ENCODE data around the gene RAB25. TPM values are rescaled to one million over a fixed set of nuclear protein-coding genes. Genes with fewer than 3 reads are reported as not detected.

The RAB25 gene
- total and polyA plus RNA-seq, 2 of the 13 experiments (the other 11 are each of a cell fraction or from before 2014, with no cell fraction given) = 0.20 to 0.22 TPM

GRCh38 chr1:156020293-156021092, 40.5 kb upstream of the RAB25 start, which contains the start of gene SSR2 (continued):
- TF ChIP-seq ATF1 (CRISPR knock-in tag; IDR thresholded peaks at IDR 0.05) = peak; percentile 67
- no peak for TF ChIP-seq PCBP1 (IDR thresholded peaks at IDR 0.05; ENCODE audit: borderline replicate concordance, low read depth, low read length)
- TF ChIP-seq MYC (CRISPR knock-in tag; IDR thresholded peaks at IDR 0.05; ENCODE audit: borderline replicate concordance) = peak; percentile 54; the same call in 1 of the 2 replicates
- TF ChIP-seq, protein P1, sequence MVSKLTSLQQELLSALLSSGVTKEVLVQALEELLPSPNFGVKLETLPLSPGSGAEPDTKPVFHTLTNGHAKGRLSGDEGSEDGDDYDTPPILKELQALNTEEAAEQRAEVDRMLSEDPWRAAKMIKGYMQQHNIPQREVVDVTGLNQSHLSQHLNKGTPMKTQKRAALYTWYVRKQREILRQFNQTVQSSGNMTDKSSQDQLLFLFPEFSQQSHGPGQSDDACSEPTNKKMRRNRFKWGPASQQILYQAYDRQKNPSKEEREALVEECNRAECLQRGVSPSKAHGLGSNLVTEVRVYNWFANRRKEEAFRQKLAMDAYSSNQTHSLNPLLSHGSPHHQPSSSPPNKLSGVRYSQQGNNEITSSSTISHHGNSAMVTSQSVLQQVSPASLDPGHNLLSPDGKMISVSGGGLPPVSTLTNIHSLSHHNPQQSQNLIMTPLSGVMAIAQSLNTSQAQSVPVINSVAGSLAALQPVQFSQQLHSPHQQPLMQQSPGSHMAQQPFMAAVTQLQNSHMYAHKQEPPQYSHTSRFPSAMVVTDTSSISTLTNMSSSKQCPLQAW (CRISPR knock-in tag; IDR thresholded peaks at IDR 0.05) = 0 out of 2 replicates have a peak, but pooled peaks have one; percentile 20
- TF ChIP-seq HNRNPH1 (optimal IDR thresholded peaks at IDR 0.05; ENCODE audit: low read depth, low read length) = no peak
- TF ChIP-seq POLR2A (IDR thresholded peaks at IDR 0.05; ENCODE audit: insufficient read depth in 1 of 2, low read depth in 2 of 2, low read length in 2 of 2) = peak; percentile 83 to 90
- peak; percentile 55; the same call in 1 of the 2 replicates for TF ChIP-seq PATZ1 (CRISPR knock-in tag; IDR thresholded peaks at IDR 0.05)
- 0 out of 2 replicates have a peak, but pooled peaks have one; percentile 9 for TF ChIP-seq SP5 (CRISPR knock-in tag; IDR thresholded peaks at IDR 0.05; ENCODE audit: borderline replicate concordance, low read depth)
- TF ChIP-seq MIER3 (CRISPR knock-in tag; IDR thresholded peaks at IDR 0.05; ENCODE audit: borderline replicate concordance) = peak; percentile 53; the same call in 1 of the 2 replicates
- TF ChIP-seq SAP130 (CRISPR knock-in tag; IDR thresholded peaks at IDR 0.05; ENCODE audit: low read depth) = peak; percentile 93
- no peak for TF ChIP-seq KDM2A (CRISPR knock-in tag; IDR thresholded peaks at IDR 0.05; ENCODE audit: borderline replicate concordance, low read depth)
- no peak for TF ChIP-seq SRSF4 (IDR thresholded peaks at IDR 0.05; ENCODE audit: low read depth, low read length, poor library complexity, severe bottlenecking)
- 0 out of 2 replicates have a peak, but pooled peaks have one; percentile 38 for TF ChIP-seq HMGXB3 (CRISPR knock-in tag; IDR thresholded peaks at IDR 0.05; ENCODE audit: borderline replicate concordance)
- TF ChIP-seq, protein P2, sequence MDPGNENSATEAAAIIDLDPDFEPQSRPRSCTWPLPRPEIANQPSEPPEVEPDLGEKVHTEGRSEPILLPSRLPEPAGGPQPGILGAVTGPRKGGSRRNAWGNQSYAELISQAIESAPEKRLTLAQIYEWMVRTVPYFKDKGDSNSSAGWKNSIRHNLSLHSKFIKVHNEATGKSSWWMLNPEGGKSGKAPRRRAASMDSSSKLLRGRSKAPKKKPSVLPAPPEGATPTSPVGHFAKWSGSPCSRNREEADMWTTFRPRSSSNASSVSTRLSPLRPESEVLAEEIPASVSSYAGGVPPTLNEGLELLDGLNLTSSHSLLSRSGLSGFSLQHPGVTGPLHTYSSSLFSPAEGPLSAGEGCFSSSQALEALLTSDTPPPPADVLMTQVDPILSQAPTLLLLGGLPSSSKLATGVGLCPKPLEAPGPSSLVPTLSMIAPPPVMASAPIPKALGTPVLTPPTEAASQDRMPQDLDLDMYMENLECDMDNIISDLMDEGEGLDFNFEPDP (CRISPR knock-in tag; conservative IDR thresholded peaks at IDR 0.05) = 0 out of 2 replicates have a peak, but pooled peaks have one; percentile 23
- TF ChIP-seq ELF1 (CRISPR knock-in tag; IDR thresholded peaks at IDR 0.05) = peak; percentile 94
